GM12874 (cell line): ENCODE measurements around the gene ING5.

Source experiments
- TF ChIP-seq, protein P1 (sequence below): IDR thresholded peaks from 2 replicates; pipeline ENCODE4 v1.5.1; 2011; ENCODE audit warnings: low read depth, mild to moderate bottlenecking, control low read depth, low read length, moderate library complexity; ENCODE audit not compliant: insufficient read depth

The ING5 gene

DNA sequence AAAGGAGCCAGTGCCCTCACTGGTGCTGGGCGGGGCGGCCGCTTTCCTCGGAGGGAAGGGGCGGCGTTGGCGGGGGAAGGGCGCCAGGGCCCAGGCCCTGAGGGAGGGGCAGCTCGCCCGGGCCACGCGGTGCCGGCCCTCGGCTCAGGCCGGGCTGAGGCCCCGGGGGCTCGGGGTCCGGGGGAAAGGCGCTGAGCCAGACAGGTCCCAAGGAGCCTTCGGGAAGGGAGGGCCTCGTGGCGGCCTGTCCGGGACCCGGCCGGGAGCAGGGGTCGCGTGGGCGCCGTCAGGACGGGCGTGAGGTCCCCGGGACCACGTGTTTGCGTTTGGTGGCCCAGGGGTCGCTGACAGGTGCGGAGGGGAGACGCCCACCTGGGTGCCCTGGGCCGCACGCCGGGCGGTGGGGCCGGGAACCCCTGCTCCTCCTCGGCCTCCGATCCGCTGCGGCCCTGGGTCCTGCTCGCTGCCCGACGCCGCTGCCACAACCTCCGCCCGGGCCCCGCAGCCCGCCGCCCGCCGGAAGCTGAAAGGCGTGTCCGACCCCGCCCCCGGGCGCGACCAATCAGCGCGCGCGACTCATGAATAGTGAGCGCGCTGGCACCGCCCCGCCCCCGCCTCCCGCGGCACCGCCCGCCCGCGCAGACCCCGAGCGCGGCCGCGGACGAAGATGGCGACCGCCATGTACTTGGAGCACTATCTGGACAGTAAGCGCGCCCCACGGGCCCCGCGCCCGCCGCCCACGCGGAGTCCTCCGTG, at the start of gene ING5:
Gene ING5 (plus strand): TSS at position 641 of the 756 bp plus-strand sequence. CDS start 27 bp downstream, at position 668.
- TF ChIP-seq, protein P1, sequence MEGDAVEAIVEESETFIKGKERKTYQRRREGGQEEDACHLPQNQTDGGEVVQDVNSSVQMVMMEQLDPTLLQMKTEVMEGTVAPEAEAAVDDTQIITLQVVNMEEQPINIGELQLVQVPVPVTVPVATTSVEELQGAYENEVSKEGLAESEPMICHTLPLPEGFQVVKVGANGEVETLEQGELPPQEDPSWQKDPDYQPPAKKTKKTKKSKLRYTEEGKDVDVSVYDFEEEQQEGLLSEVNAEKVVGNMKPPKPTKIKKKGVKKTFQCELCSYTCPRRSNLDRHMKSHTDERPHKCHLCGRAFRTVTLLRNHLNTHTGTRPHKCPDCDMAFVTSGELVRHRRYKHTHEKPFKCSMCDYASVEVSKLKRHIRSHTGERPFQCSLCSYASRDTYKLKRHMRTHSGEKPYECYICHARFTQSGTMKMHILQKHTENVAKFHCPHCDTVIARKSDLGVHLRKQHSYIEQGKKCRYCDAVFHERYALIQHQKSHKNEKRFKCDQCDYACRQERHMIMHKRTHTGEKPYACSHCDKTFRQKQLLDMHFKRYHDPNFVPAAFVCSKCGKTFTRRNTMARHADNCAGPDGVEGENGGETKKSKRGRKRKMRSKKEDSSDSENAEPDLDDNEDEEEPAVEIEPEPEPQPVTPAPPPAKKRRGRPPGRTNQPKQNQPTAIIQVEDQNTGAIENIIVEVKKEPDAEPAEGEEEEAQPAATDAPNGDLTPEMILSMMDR: no peak

DNA sequence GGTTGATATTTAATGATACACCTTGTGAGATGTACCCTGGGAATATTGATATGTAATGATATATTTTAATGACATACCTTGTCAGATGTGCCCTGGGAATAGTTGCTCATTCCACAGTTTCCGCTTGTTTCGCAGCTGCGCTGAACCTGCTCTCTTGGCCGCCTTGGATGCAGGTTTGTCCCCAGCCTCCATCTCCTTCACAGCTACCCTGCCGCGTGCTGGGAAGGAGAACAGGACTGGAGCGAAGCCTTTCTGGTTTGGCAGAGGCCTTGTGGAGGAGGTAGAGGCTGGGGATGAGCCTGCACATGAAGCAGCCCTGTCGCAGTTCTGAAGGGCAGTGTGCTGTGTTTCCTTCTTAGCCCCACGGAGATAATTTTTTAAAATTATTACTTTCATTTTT, 49.7 kb upstream of the ING5 start:
- TF ChIP-seq, protein P1: no peak

GRCh38 chr2:241652722-241653121, 49.1 kb upstream of the ING5 start:
- TF ChIP-seq, protein P1: no peak

DNA sequence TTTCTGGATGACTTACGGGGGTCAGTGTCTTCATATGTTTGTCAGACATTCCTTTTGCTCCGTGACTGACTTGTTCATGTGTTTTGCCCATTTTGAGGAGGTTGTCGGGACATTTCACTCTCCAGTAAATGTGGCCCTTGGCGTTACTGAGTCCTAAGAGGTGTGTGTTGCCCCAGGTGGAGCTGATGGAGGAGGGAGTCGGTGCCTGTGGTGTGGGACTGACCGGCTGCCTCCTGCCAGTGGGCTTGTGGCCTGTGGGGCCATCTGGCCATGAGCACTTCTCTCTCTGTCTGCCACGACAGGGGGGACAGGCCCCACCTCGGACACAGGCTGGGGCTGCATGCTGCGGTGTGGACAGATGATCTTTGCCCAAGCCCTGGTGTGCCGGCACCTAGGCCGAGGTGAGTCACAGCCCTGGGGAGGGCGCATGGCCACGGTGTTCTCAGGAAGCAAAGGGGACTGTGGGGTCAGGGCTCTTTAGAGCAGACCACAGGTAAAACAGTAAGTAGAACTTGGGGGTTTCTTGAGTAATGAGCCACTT, 48.6 kb upstream of the ING5 start:
- TF ChIP-seq, protein P1: no peak

DNA sequence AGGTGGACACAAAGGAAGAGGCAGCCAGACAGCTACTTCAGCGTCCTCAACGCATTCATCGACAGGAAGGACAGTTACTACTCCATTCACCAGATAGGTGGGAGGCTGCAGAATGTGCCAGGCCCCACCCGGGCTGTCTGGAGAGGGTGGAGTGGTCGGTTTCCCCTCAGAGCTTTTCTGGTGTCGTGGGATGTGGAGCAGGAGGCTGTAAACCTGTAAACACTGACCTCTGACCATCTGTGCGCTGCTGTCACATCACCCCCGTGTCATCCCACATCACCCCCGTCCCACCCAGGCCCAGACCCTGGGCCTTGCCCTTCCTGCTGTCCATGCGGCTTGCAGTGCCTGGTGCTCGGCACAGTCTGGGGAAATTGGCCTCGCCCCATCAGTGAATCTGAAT, 47.3 kb upstream of the ING5 start:
- TF ChIP-seq, protein P1: no peak

DNA sequence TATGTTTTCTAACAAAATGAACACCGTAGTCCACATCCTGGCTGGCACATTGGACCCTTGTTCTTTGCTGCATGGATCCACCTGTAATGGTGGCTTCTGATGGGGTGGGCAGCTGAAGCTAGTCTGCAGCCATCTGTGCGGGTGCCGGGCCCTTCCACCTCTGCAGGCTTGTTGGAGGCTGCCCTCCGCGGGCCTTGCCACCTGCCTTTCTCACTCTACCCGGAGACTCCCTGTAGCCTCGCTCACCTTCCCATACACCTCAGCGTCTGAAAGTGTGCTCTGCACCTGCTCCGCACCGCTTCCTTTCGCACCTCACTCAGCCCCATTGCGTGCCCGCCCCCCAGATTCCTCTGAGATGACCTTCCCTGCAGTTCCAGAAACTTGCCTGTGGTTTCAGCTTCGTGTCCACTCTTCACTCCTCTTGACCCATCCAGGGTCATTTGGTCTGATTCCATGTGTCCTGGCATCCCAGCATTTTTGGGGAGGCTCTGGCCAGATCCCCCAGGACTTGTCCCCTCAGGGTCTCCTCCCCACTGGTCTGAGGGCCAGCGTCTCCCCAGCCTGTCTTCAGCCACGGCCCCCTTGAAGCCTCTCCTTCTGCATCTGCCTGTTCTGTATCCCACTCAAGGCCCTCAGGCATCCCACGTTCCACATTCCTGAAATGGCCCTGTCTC, 46.2 kb upstream of the ING5 start:
- TF ChIP-seq, protein P1: no peak

DNA sequence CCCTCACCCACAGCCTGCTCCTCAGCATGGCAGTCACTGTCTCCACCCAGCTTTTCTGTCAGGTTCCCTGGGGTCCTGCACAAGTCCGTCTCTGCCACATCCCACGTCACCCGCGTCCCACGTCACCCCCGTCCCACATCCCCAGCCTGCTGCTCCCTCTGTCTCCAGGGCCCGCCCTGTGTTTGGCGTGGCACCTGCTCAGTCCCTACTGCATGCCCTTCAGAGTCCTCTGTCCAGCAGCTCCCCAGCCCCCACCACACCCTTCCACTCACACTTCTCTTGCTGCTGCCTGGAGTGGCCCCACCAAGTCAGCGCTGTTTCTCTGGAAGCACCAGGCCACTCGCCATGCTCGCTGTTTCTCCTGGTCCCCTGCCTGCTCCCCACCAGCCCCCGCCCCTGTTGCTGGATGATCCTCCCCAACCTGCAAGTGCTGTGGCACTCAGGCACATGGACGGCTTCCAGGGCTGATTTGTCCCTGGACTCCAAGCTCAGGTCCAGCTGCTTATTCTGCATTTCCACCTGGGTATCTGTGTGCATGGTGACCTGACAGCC, 45.6 kb upstream of the ING5 start:
- TF ChIP-seq, protein P1: no peak
